Suprapubic skin (tissue), 3 donors: ENCODE data around the gene TRIM47.

ENCODE experiments used
- CTCF ChIP-seq, 2 donors: fragments of 200-600 bp in 1 of 2; fragments of 450-650 bp in 1 of 2; sonication (generic) in 1 of 2; IDR thresholded peaks; one replicate each; pipeline ENCODE4 v1.5.1; 2016 to 2019; ENCODE audit warnings: antibody characterized with exemption in 2 of 2, mild to moderate bottlenecking in 1 of 2, moderate library complexity in 1 of 2
- POLR2AphosphoS5 ChIP-seq, 3 donors: sonication (generic); formaldehyde crosslinking; IDR thresholded peaks; one replicate each; pipeline ENCODE4 v1.6.1; 2017; ENCODE audit warnings: antibody characterized with exemption in 3 of 3

DNA sequence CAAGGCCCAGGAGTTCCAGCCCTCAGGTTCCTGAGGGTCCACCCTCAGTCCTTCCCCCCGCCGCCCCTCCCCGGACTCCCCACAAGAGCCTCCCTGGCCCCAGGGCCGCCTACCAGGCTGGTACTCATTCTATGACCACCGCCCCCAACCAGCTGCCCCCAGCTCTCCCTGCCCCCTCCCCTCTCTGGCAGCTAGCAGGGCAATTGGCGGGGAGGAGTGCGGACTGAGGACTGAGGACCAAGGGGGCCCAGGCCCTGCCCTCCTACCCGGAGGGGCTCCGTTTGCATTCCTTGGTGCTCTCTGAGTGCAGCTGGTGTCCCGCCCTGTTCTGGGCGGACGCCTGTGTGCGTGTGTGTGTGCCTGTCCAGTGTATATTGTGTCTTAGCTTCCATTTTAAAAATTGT is 53.2 kb downstream of the TRIM47 start:
- no peak for TF ChIP-seq CTCF (IDR thresholded peaks at IDR 0.05)
- TF ChIP-seq POLR2AphosphoS5 (IDR thresholded peaks at IDR 0.05): no peak
